IMR-90 (cell line): Measurements from ENCODE around the gene AKT3. TPM values are rescaled to one million over a fixed set of nuclear protein-coding genes. Genes with fewer than 3 reads are reported as not detected.

ENCODE experiments used
- ATAC-seq: fragments of 200-7000 bp; cut with Tn5 transposase; 2 replicates; pipeline ENCODE4 v1.9.1; 2020; ENCODE audit warnings: low read depth, mild to moderate bottlenecking, moderate library complexity
- BruUV-seq: library from RNA; stranded (reverse); fragments of 400-500 nt; replicated peaks from 2 replicates; lab custom pipeline; 2021; lab: Mats Ljungman, UMichigan
- CTCF ChIA-PET: fragments of 300-600 bp; formaldehyde crosslinking; extraction: SDS; loops from one replicate; lab custom pipeline; 2021; ENCODE audit warnings: antibody characterized with exemption; lab: Yijun Ruan, JAX
- POLR2A ChIA-PET: fragments of 300-600 bp; sonication (Branson Sonifier 250); formaldehyde crosslinking; loops from one replicate; lab custom pipeline; 2022; ENCODE audit warnings: antibody characterized with exemption; ENCODE audit not compliant: unreplicated experiment; lab: Charles Lee
- DNase-seq: peaks from one replicate; pipeline ENCODE4 v3.0.0; 2013
- H2AFZ ChIP-seq: replicated peaks from 2 replicates; pipeline ENCODE3; 2013; ENCODE audit warnings: low read length, mild to moderate bottlenecking; ENCODE audit not compliant: poor library complexity
- H2AK5ac ChIP-seq: 2 replicates; pipeline ENCODE4 v1.6.1; 2013; ENCODE audit warnings: low read depth, low read length, inconsistent platforms
- H2AK9ac ChIP-seq: replicated peaks from 2 replicates; pipeline ENCODE3; 2013; ENCODE audit warnings: mild to moderate bottlenecking, low read depth, low read length, moderate library complexity; ENCODE audit not compliant: poor library complexity
- H2BK120ac ChIP-seq: 2 replicates; pipeline ENCODE4 v1.6.1; 2013; ENCODE audit warnings: low read depth, low read length, inconsistent platforms
- H2BK15ac ChIP-seq: 3 replicates; pipeline ENCODE4 v1.6.1; 2013; ENCODE audit warnings: low read depth, low read length, inconsistent platforms
- H2BK20ac ChIP-seq: 2 replicates; pipeline ENCODE4 v1.6.1; 2013; ENCODE audit warnings: low read depth, mild to moderate bottlenecking, inconsistent platforms, low read length, moderate library complexity
- H2BK5ac ChIP-seq: 2 replicates; pipeline ENCODE4 v1.6.1; 2013; ENCODE audit warnings: mild to moderate bottlenecking, low read depth, low read length, inconsistent platforms; ENCODE audit not compliant: poor library complexity, severe bottlenecking
- H3K14ac ChIP-seq: replicated peaks from 2 replicates; pipeline ENCODE4 v1.6.1; 2013; ENCODE audit warnings: low read depth, low read length, inconsistent platforms
- H3K18ac ChIP-seq: 2 replicates; pipeline ENCODE4 v1.6.1; 2013; ENCODE audit warnings: low read depth, low read length, control low read depth
- H3K23ac ChIP-seq: 2 replicates; pipeline ENCODE4 v1.6.1; 2013; ENCODE audit warnings: low read depth, low read length, inconsistent platforms
- H3K27ac ChIP-seq: 2 replicates; pipeline ENCODE4 v1.5.1; 2013; ENCODE audit warnings: mild to moderate bottlenecking, control low read depth, low read length; ENCODE audit not compliant: insufficient read depth
- H3K27me3 ChIP-seq: 2 replicates; pipeline ENCODE4 v1.6.1; 2013; ENCODE audit warnings: low read length; ENCODE audit not compliant: control insufficient read depth, insufficient read depth
- H3K36me3 ChIP-seq: 2 replicates; pipeline ENCODE4 v1.6.1; 2013; ENCODE audit warnings: low read length, mixed read lengths; ENCODE audit not compliant: control insufficient read depth, insufficient read depth
- H3K4ac ChIP-seq: 2 replicates; pipeline ENCODE4 v1.6.1; 2013; ENCODE audit warnings: low read depth, low read length, inconsistent platforms
- H3K4me1 ChIP-seq: 2 replicates; pipeline ENCODE4 v1.6.1; 2013; ENCODE audit warnings: low read length, mixed read lengths; ENCODE audit not compliant: control insufficient read depth, insufficient read depth
- H3K4me2 ChIP-seq: 2 replicates; pipeline ENCODE4 v1.6.1; 2013; ENCODE audit warnings: low read depth, mild to moderate bottlenecking, control low read depth, low read length, moderate library complexity
- H3K4me3 ChIP-seq: 2 replicates; pipeline ENCODE4 v1.5.1; 2013; ENCODE audit warnings: low read depth, mild to moderate bottlenecking, control low read depth, low read length, moderate library complexity; ENCODE audit not compliant: insufficient read depth
- H3K56ac ChIP-seq: 2 replicates; pipeline ENCODE4 v1.6.1; 2013; ENCODE audit warnings: low read length, inconsistent platforms; ENCODE audit not compliant: insufficient read depth; ENCODE audit errors: extremely low read depth
- H3K79me1 ChIP-seq, 2 experiments: 2 replicates each; pipeline ENCODE4 v1.6.1; 2013; ENCODE audit warnings: low read length in 2 of 2, inconsistent platforms in 1 of 2, low read depth in 1 of 2
- H3K9ac ChIP-seq: 2 replicates; pipeline ENCODE4 v1.6.1; 2013; ENCODE audit warnings: low read depth, low read length, control low read depth
- H3K9me1 ChIP-seq: 2 replicates; pipeline ENCODE4 v1.6.1; 2013; ENCODE audit warnings: low read length, inconsistent platforms; ENCODE audit not compliant: insufficient read depth
- H3K9me3 ChIP-seq: 2 replicates; pipeline ENCODE4 v1.6.1; 2013; ENCODE audit warnings: low read length; ENCODE audit not compliant: control insufficient read depth, insufficient read depth
- H4K20me1 ChIP-seq: 2 replicates; pipeline ENCODE4 v1.6.1; 2013; ENCODE audit warnings: low read length, inconsistent platforms; ENCODE audit not compliant: insufficient read depth
- H4K5ac ChIP-seq: 2 replicates; pipeline ENCODE4 v1.6.1; 2013; ENCODE audit warnings: mild to moderate bottlenecking, low read depth, low read length, control low read depth
- H4K8ac ChIP-seq, 2 experiments: 2 replicates each; pipeline ENCODE4 v1.6.1; 2013; ENCODE audit warnings: low read depth in 2 of 2, low read length in 2 of 2, control low read depth in 1 of 2, inconsistent platforms in 1 of 2
- H4K91ac ChIP-seq: 2 replicates; pipeline ENCODE4 v1.6.1; 2013; ENCODE audit warnings: low read depth, low read length, inconsistent platforms; ENCODE audit not compliant: insufficient read depth
- BHLHE40 ChIP-seq: fragments of 150-350 bp; IDR thresholded peaks from 2 replicates; pipeline ENCODE4 v1.6.1; 2016; ENCODE audit warnings: mild to moderate bottlenecking, low read depth, low read length
- CEBPB ChIP-seq: IDR thresholded peaks from 2 replicates; pipeline ENCODE4 v1.6.1; 2012; ENCODE audit warnings: low read depth, low read length, improper control_type of control experiment
- CHD1 ChIP-seq: IDR thresholded peaks from 2 replicates; pipeline ENCODE4 v1.6.1; 2012; ENCODE audit warnings: low read depth, low read length, improper control_type of control experiment
- CTCF ChIP-seq: conservative IDR thresholded peaks from 2 replicates; pipeline ENCODE4 v1.5.1; 2012; ENCODE audit warnings: mild to moderate bottlenecking, low read depth, low read length, improper control_type of control experiment
- FOS ChIP-seq: fragments of 150-350 bp; IDR thresholded peaks from 2 replicates; pipeline ENCODE4 v1.6.1; 2016; ENCODE audit warnings: low read depth, low read length
- MAZ ChIP-seq: IDR thresholded peaks from 2 replicates; pipeline ENCODE4 v1.6.1; 2012; ENCODE audit warnings: low read depth, mild to moderate bottlenecking, low read length, improper control_type of control experiment, moderate library complexity, borderline replicate concordance
- MXI1 ChIP-seq: IDR thresholded peaks from 2 replicates; pipeline ENCODE4 v1.6.1; 2012; ENCODE audit warnings: low read depth, mild to moderate bottlenecking, low read length, moderate library complexity, borderline replicate concordance
- NFE2L2 ChIP-seq: fragments of 150-350 bp; IDR thresholded peaks from 2 replicates; pipeline ENCODE4 v1.6.1; 2016; ENCODE audit warnings: low read depth, mild to moderate bottlenecking, low read length
- POLR2A ChIP-seq: IDR thresholded peaks from 2 replicates; pipeline ENCODE4 v1.6.1; 2012; ENCODE audit warnings: mild to moderate bottlenecking, low read depth, low read length
- RAD21 ChIP-seq: IDR thresholded peaks from 2 replicates; pipeline ENCODE4 v1.6.1; 2012; ENCODE audit warnings: low read length, improper control_type of control experiment
- RCOR1 ChIP-seq: IDR thresholded peaks from 2 replicates; pipeline ENCODE4 v1.6.1; 2012; ENCODE audit warnings: mild to moderate bottlenecking, low read length, improper control_type of control experiment; ENCODE audit not compliant: insufficient replicate concordance
- SMC3 ChIP-seq: fragments of 150-350 bp; IDR thresholded peaks from 2 replicates; pipeline ENCODE4 v1.6.1; 2016; ENCODE audit warnings: low read depth, mild to moderate bottlenecking, antibody characterized with exemption, low read length, moderate library complexity
- WGBS, 2 experiments: methylation state at CpG; one replicate each; pipeline versions ENCODE4 v1.1.5 to v1.1.7; 2013; ENCODE audit warnings: missing lambda C conversion rate in 2 of 2; ENCODE audit not compliant: insufficient read length in 1 of 2; ENCODE audit errors: extremely low coverage in 2 of 2; 5-methylcytosine and 5-hydroxymethylcytosine counted together
- dilution Hi-C: fragments of 300-500 bp; cut with HindIII; formaldehyde crosslinking; loops from one replicate; pipeline ENCODE4 v1.14.3; 2018; ENCODE audit warnings: low sequenced_read_pairs; ENCODE audit not compliant: unreplicated experiment
- in situ Hi-C: fragments of 300-500 bp; cut with MboI; formaldehyde crosslinking; loops from 3 replicates; pipeline ENCODE4 v1.14.3; 2019; ENCODE audit warnings: low sequenced_read_pairs, inconsistent platforms, mixed read lengths
- intact Hi-C: fragments of 100-400 bp; cut with micrococcal nuclease; formaldehyde crosslinking; loops from 2 replicates; pipeline ENCODE4 v1.10.0; 2022
- polyA plus RNA-seq, 3 experiments: library from polyadenylated mRNA; depleted of rRNA; stranded (reverse); fragments of >200 nt; gene quantifications; 2 replicates each; pipeline ENCODE4 v1.2.3, GENCODE V29; 2012; ENCODE audit warnings: low replicate concordance in 1 of 3
- total RNA-seq: library from RNA; depleted of rRNA; stranded (reverse); fragments of >200 nt; gene quantifications from 2 replicates; pipeline ENCODE4 v1.2.3, GENCODE V29; 2012
- TF ChIP-seq, protein P1 (sequence below): fragments of 150-350 bp; IDR thresholded peaks from 2 replicates; pipeline ENCODE4 v1.6.1; 2016; ENCODE audit warnings: low read depth, mild to moderate bottlenecking, low read length, moderate library complexity, borderline replicate concordance
- TF ChIP-seq, protein P2 (sequence below): fragments of 150-350 bp; IDR thresholded peaks from 2 replicates; pipeline ENCODE4 v1.6.1; 2017; ENCODE audit warnings: mild to moderate bottlenecking, antibody characterized with exemption, low read length, low read depth

Gene AKT3
- total and polyA plus RNA-seq, 2 of the 4 experiments (the other 2 are of a cell fraction) = 15.2 to 19.4 TPM

DNA sequence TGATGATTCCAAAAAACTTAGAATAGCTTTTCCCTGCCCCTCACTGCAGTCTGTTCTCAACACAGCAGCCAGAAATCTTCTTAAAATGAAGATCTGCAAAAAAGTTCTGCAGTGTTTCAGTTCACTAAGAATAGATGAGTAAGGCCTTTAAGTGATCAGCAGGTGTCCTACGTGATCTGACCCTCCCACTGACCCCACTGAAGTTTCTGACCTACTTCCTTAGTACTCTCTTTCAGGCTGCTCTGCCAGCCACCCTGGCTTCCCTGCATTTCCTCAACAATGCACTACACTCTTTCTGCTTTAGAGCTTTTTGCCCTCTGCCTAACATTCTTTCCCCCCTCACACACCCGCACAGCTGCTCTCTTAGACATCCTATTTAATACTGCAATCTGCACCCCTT is 182.5 kb downstream of the AKT3 start:
- Histone ChIP-seq H3K9me1 (no peaks in the 10 kb centered on the region), H2BK15ac (no peak overlapping the region), H4K5ac (no peak overlapping the region), H2BK120ac (no peak overlapping the region), H3K14ac (no peak overlapping the region), H2AK5ac (no peak overlapping the region), H3K36me3 (peaks cover 2% of the 10 kb centered on the region; the same call in 1 of the 2 replicates), H2AFZ (no peak overlapping the region), H3K23ac (no peak overlapping the region), H3K56ac (no peak overlapping the region), H3K79me1 (peaks cover 16 to 23% of the 10 kb centered on the region in 2 experiments), H4K8ac (no peak overlapping the region), H3K18ac (no peak overlapping the region), H2AK9ac (no peak overlapping the region), H4K91ac (no peak overlapping the region), H3K4ac (no peak overlapping the region), H2BK5ac (no peak overlapping the region), H3K9me3 (no peaks in the 10 kb centered on the region), H4K20me1 (no peaks in the 10 kb centered on the region), H3K27ac (no peak overlapping the region), H3K9ac (no peak overlapping the region), H3K27me3 (no peaks in the 10 kb centered on the region), H3K4me3 (no peak overlapping the region), H3K4me2 (no peak overlapping the region), H2BK20ac (no peak overlapping the region), H3K4me1 (no peaks in the 10 kb centered on the region)
- in situ Hi-C loops = no loop called here
- no peak for TF ChIP-seq CTCF
- TF ChIP-seq, protein P1, sequence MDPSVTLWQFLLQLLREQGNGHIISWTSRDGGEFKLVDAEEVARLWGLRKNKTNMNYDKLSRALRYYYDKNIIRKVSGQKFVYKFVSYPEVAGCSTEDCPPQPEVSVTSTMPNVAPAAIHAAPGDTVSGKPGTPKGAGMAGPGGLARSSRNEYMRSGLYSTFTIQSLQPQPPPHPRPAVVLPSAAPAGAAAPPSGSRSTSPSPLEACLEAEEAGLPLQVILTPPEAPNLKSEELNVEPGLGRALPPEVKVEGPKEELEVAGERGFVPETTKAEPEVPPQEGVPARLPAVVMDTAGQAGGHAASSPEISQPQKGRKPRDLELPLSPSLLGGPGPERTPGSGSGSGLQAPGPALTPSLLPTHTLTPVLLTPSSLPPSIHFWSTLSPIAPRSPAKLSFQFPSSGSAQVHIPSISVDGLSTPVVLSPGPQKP = no peak
- no peak for TF ChIP-seq BHLHE40
- no peak for TF ChIP-seq POLR2A
- no peak for TF ChIP-seq MXI1
- TF ChIP-seq NFE2L2 = no peak
- no peak for TF ChIP-seq FOS
- no peak for TF ChIP-seq MAZ
- TF ChIP-seq CEBPB = no peak
- TF ChIP-seq CHD1 = no peak
- no peak for TF ChIP-seq RAD21
- TF ChIP-seq SMC3 = no peak
- TF ChIP-seq, protein P2, sequence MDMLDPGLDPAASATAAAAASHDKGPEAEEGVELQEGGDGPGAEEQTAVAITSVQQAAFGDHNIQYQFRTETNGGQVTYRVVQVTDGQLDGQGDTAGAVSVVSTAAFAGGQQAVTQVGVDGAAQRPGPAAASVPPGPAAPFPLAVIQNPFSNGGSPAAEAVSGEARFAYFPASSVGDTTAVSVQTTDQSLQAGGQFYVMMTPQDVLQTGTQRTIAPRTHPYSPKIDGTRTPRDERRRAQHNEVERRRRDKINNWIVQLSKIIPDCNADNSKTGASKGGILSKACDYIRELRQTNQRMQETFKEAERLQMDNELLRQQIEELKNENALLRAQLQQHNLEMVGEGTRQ = no peak
- no peak for TF ChIP-seq RCOR1
- BruUV-seq = no TSS peak
- WGBS, 2 experiments = 75% methylated on average over 1 of the region's 2 CpGs; no CpG with 5 or more reads in 1 of the 2 experiments
- intact Hi-C loops = no loop called here
- CTCF ChIA-PET = interaction anchor here (0.5 kb wide), 1 partner anchor 19 kb away, joined by 3 read pairs; no protein-coding TSS in a partner anchor
- dilution Hi-C loops = no loop called here
- DNase-seq (no peak), ATAC-seq (no peak)
- POLR2A ChIA-PET = no interaction called here
